ENCODE data around the gene HRG.

Gene HRG

GRCh38 chr3:186636536-186636935 lies 29.3 kb upstream of the HRG start:
- CTCF ChIA-PET = interaction anchor here (8.6 kb wide), 1 partner anchor 19 kb away, joined by 92 read pairs; no protein-coding TSS in a partner anchor
- TF ChIP-seq CTCF (IDR thresholded peaks at IDR 0.05; ENCODE audit: control extremely low read depth, extremely low read depth, low read depth, missing control alignments) = no peak
- POLR2A ChIA-PET = no interaction called here
- no peak for DNase-seq (ENCODE audit: extremely low spot score)

GRCh38 chr3:186637686-186638085 lies 28.1 kb upstream of the HRG start:
- no peak for TF ChIP-seq CTCF (IDR thresholded peaks at IDR 0.05; ENCODE audit: control extremely low read depth, extremely low read depth, low read depth, missing control alignments)
- no peak for DNase-seq (ENCODE audit: extremely low spot score)
- ChIA-PET CTCF (interaction anchor here (1.4 to 8.6 kb wide), 2 partner anchors 20 to 21 kb away, joined by 6 to 92 read pairs; no protein-coding TSS in a partner anchor), POLR2A (no interaction called here)

- POLR2A ChIA-PET = no interaction called here
- CTCF ChIA-PET = interaction anchor here (1.4 kb wide), 1 partner anchor 21 kb away, joined by 6 read pairs; no protein-coding TSS in a partner anchor
- DNase-seq (ENCODE audit: extremely low spot score) = no peak
- TF ChIP-seq CTCF (IDR thresholded peaks at IDR 0.05; ENCODE audit: control extremely low read depth, extremely low read depth, low read depth, missing control alignments) = no peak
Measured at GRCh38 chr3:186638259-186638658, 27.6 kb upstream of the HRG start.

GRCh38 chr3:186639778-186640472 lies 25.9 kb upstream of the HRG start, which contains the start of gene FETUB:
Gene FETUB, plus strand, starts transcription at chr3:186640399. Its CDS starts 62 bp downstream, at chr3:186640461.
- CTCF ChIA-PET = no interaction called here
- POLR2A ChIA-PET = no interaction called here
- TF ChIP-seq CTCF (IDR thresholded peaks at IDR 0.05; ENCODE audit: control extremely low read depth, extremely low read depth, low read depth, missing control alignments) = no peak
- DNase-seq (ENCODE audit: extremely low spot score) = no peak

- no peak for DNase-seq (ENCODE audit: extremely low spot score)
- no peak for TF ChIP-seq CTCF (IDR thresholded peaks at IDR 0.05; ENCODE audit: control extremely low read depth, extremely low read depth, low read depth, missing control alignments)
- POLR2A ChIA-PET = no interaction called here
- CTCF ChIA-PET = interaction anchor here (0.8 to 5.2 kb wide), 3 partner anchors 10 to 25 kb away, joined by 3 to 42 read pairs (median 4); partner anchors contain the start of gene AHSG
Measured at GRCh38 chr3:186640473-186640818, 25.4 kb upstream of the HRG start.

GRCh38 chr3:186640929-186641328 lies 24.9 kb upstream of the HRG start:
- no peak for TF ChIP-seq CTCF (IDR thresholded peaks at IDR 0.05; ENCODE audit: control extremely low read depth, extremely low read depth, low read depth, missing control alignments)
- ChIA-PET CTCF (interaction anchor here (0.8 to 5.2 kb wide), 3 partner anchors 11 to 26 kb away, joined by 3 to 42 read pairs (median 4); partner anchors contain the start of gene AHSG), POLR2A (no interaction called here)
- no peak for DNase-seq (ENCODE audit: extremely low spot score)

Data from GM10248 (cell line).